Prostate gland (tissue), 2 donors: Measurements from ENCODE around the gene PTPN18. TPM values are rescaled to one million over a fixed set of nuclear protein-coding genes. Genes with fewer than 3 reads are reported as not detected.
A peak's percentile ranks its signal among the peaks of the same experiment; 100 is the strongest.
"Not testable (repeated sequence)": the region's sequence is repeated elsewhere in the genome, so short reads cannot be mapped to it uniquely, and the experiment has no call there.

Source experiments
- DNase-seq: peaks from one replicate; pipeline ENCODE4 v3.0.0-alpha.2; 2019; ENCODE audit warnings: low spot score
- H3K27ac ChIP-seq, 2 donors: fragments of 200-600 bp; sonication (generic); 2 replicates each; pipeline ENCODE4 v1.5.1; 2017 to 2019
- H3K27me3 ChIP-seq: fragments of 200-600 bp; sonication (generic); replicated peaks from 2 replicates; pipeline ENCODE4 v1.5.1; 2019; ENCODE audit not compliant: insufficient read depth
- H3K36me3 ChIP-seq, 2 donors: fragments of 200-600 bp; sonication (generic); 1 replicate in 1 of 2; 2 replicates in 1 of 2; pipeline versions ENCODE4 v1.5.1 to v1.8.1; 2017 to 2019
- H3K4me1 ChIP-seq: fragments of 200-600 bp; sonication (generic); replicated peaks from 2 replicates; pipeline ENCODE4 v1.5.1; 2019
- H3K4me3 ChIP-seq, 2 donors: fragments of 200-600 bp; sonication (generic); 2 replicates each; pipeline ENCODE4 v1.5.1; 2017 to 2019
- H3K9me3 ChIP-seq: fragments of 200-600 bp; sonication (generic); 2 replicates; pipeline ENCODE4 v1.5.1; 2017
- CTCF ChIP-seq, 4 experiments: fragments of 200-600 bp in 2 of 4; fragments of 450-650 bp in 2 of 4; sonication (generic) in 2 of 4; IDR thresholded peaks; 1 replicate in 3 of 4; 2 replicates in 1 of 4; pipeline ENCODE4 v1.5.1; 2016 to 2019; ENCODE audit warnings: antibody characterized with exemption in 4 of 4, mild to moderate bottlenecking in 2 of 4, moderate library complexity in 2 of 4
- POLR2A ChIP-seq: fragments of 450-650 bp; IDR thresholded peaks from one replicate; pipeline ENCODE4 v1.6.1; 2016; ENCODE audit warnings: antibody characterized with exemption, mild to moderate bottlenecking
- POLR2AphosphoS5 ChIP-seq: sonication (generic); formaldehyde crosslinking; IDR thresholded peaks from one replicate; pipeline ENCODE4 v1.6.1; 2017; ENCODE audit warnings: antibody characterized with exemption
- WGBS: methylation state at CpG from one replicate; pipeline ENCODE4 v1.1.5; 2018; 5-methylcytosine and 5-hydroxymethylcytosine counted together
- intact Hi-C: fragments of 100-400 bp; cut with DNase I; formaldehyde crosslinking; loops from one replicate; pipeline ENCODE4 v1.14.2; 2022
- total RNA-seq, 2 donors: library from RNA; depleted of rRNA; stranded (reverse); fragments of >200 nt; gene quantifications; one replicate each; pipeline ENCODE4 v1.1.0, GENCODE V29; 2016

Gene PTPN18
- total RNA-seq, 2 donors from 2014 or later = 37.1 to 93.6 TPM

GRCh38 chr2:130391058-130391871 is 35.4 kb downstream of the PTPN18 start:
- intact Hi-C loops = loop anchor here (2.0 kb wide), 1 partner anchor 18 kb away; no protein-coding TSS in a partner anchor
- TF ChIP-seq POLR2A (peak; percentile 10), CTCF (IDR thresholded peaks at IDR 0.05) (peak in 1 of 4 experiments; percentile 25), POLR2AphosphoS5 (peak; percentile 49)
- DNase-seq = peak; percentile 81

GRCh38 chr2:130391872-130392670 is 36.2 kb downstream of the PTPN18 start:
- no peaks in the 10 kb centered on the region for H3K9me3 ChIP-seq
- WGBS = 21% methylated on average over 17 of the region's 17 CpGs
- peak overlapping the region; percentile 66 to 70 for H3K4me3 ChIP-seq
- no peak for DNase-seq
- H3K27ac ChIP-seq = peak overlapping the region; percentile 96 to 97
- no peak for TF ChIP-seq POLR2A
- TF ChIP-seq CTCF (IDR thresholded peaks at IDR 0.05) = no peak
- TF ChIP-seq POLR2AphosphoS5 = no peak
- H3K36me3 ChIP-seq = no peaks in the 10 kb centered on the region
- intact Hi-C loops = loop anchor here (2.0 kb wide), 1 partner anchor 19 kb away; no protein-coding TSS in a partner anchor
- H3K4me1 ChIP-seq = no peaks in the 10 kb centered on the region
- no peaks in the 10 kb centered on the region for H3K27me3 ChIP-seq

More at GRCh38 chr2:130391058-130391871, 35.4 kb downstream of the PTPN18 start:
- Histone ChIP-seq H3K36me3 (no peaks in the 10 kb centered on the region), H3K4me1 (no peaks in the 10 kb centered on the region), H3K27ac (peak overlapping the region; percentile 96 to 97), H3K4me3 (peak overlapping the region; percentile 66 to 70), H3K27me3 (no peaks in the 10 kb centered on the region), H3K9me3 (no peaks in the 10 kb centered on the region)
- WGBS = 3% methylated on average over 59 of the region's 59 CpGs

GRCh38 chr2:130393318-130393910 is 37.6 kb downstream of the PTPN18 start:
- no peaks in the 10 kb centered on the region for H3K9me3 ChIP-seq
- intact Hi-C loops = no loop called here
- TF ChIP-seq POLR2A = no peak
- TF ChIP-seq POLR2AphosphoS5 = no peak
- no peak for TF ChIP-seq CTCF (IDR thresholded peaks at IDR 0.05)
- 95% methylated on average over 7 of the region's 7 CpGs for WGBS
- no peak overlapping the region for H3K4me3 ChIP-seq
- DNase-seq = no peak
- H3K27ac ChIP-seq = no peak overlapping the region
- no peaks in the 10 kb centered on the region for H3K27me3 ChIP-seq
- H3K4me1 ChIP-seq = no peaks in the 10 kb centered on the region
- H3K36me3 ChIP-seq = no peaks in the 10 kb centered on the region

- intact Hi-C loops, H3K4me1 ChIP-seq, H3K36me3 ChIP-seq, H3K4me3 ChIP-seq, H3K27ac ChIP-seq, H3K27me3 ChIP-seq, H3K9me3 ChIP-seq, DNase-seq: not testable (repeated sequence)
- WGBS = no CpG with 5 or more reads among the region's 2 CpGs
Measured at GRCh38 chr2:130406280-130406679, 50.4 kb downstream of the PTPN18 start.

- H3K4me1 ChIP-seq, H3K36me3 ChIP-seq, H3K9me3 ChIP-seq, H3K27ac ChIP-seq, H3K4me3 ChIP-seq, intact Hi-C loops, H3K27me3 ChIP-seq: not testable (repeated sequence)
- 100% methylated on average over 1 of the region's 1 CpG for WGBS
- DNase-seq = peak; percentile 15
Measured at GRCh38 chr2:130416693-130417092, 60.8 kb downstream of the PTPN18 start.

GRCh38 chr2:130418845-130419244 is 63.0 kb downstream of the PTPN18 start:
- intact Hi-C loops, DNase-seq: not testable (repeated sequence)
- WGBS = 87% methylated on average over 1 of the region's 1 CpG

More at GRCh38 chr2:130418845-130419244, 63.0 kb downstream of the PTPN18 start:
- not testable (repeated sequence) for H3K27ac ChIP-seq, H3K36me3 ChIP-seq, H3K27me3 ChIP-seq, H3K4me3 ChIP-seq, H3K9me3 ChIP-seq, H3K4me1 ChIP-seq
